Stimulated activated CD4-positive, alpha-beta T cell treated with anti-CD3 and anti-CD28 coated beads, Interleukin-12 subunit alpha, Interleukin-12 subunit beta, amount 100 ng/mL, for 24 hours (primary cell): Measurements from ENCODE around the gene GLB1L.
A peak's percentile ranks its signal among the peaks of the same experiment; 100 is the strongest.

Experiments
- DNase-seq, 2 experiments: peaks; one replicate each; pipeline ENCODE4 v3.0.0-alpha.2; 2020; ENCODE audit warnings: low read depth in 2 of 2

Gene GLB1L

GRCh38 chr2:219223831-219224610, 21.2 kb downstream of the GLB1L start:
- DNase-seq: no peak

GRCh38 chr2:219221957-219222518, 23.2 kb downstream of the GLB1L start:
- DNase-seq: no peak

GRCh38 chr2:219220652-219221402, 24.4 kb downstream of the GLB1L start:
- no peak for DNase-seq

GRCh38 chr2:219219784-219220532, 25.3 kb downstream of the GLB1L start:
- no peak for DNase-seq

- DNase-seq: peak; percentile 80 to 91
These were observed 26.2 kb downstream of the GLB1L start, which contains the start of gene ABCB6 for GRCh38 chr2:219218732-219219701. ABCB6 (minus strand) TSS chr2:219218958; CDS start chr2:219218673, 285 bp downstream.

GRCh38 chr2:219218217-219218731, 27.0 kb downstream of the GLB1L start:
- DNase-seq: peak in 1 of 2 experiments; percentile 29

- no peak for DNase-seq
These were observed 28.7 kb downstream of the GLB1L start for GRCh38 chr2:219216535-219216915.

- no peak for DNase-seq
These were observed 29.2 kb downstream of the GLB1L start for GRCh38 chr2:219215871-219216534.

GRCh38 chr2:219214786-219215185, 30.5 kb downstream of the GLB1L start:
- DNase-seq: no peak

- no peak for DNase-seq
These were observed 31.1 kb downstream of the GLB1L start for GRCh38 chr2:219214141-219214540.

- no peak for DNase-seq
These were observed 31.7 kb downstream of the GLB1L start for GRCh38 chr2:219213486-219214071.

- DNase-seq: no peak
These were observed 32.2 kb downstream of the GLB1L start for GRCh38 chr2:219213026-219213415.

GRCh38 chr2:219210886-219211362, 34.3 kb downstream of the GLB1L start:
- DNase-seq: no peak

- no peak for DNase-seq
These were observed 34.9 kb downstream of the GLB1L start for GRCh38 chr2:219210196-219210885.

- no peak for DNase-seq
These were observed 35.7 kb downstream of the GLB1L start for GRCh38 chr2:219209236-219210195.

GRCh38 chr2:219207884-219208740, 37.1 kb downstream of the GLB1L start:
- DNase-seq: no peak
